Nephron (organoid): ENCODE data around the gene ARHGEF33.

Source experiments
- H3K27ac Mint-ChIP-seq, 3 experiments: 2 replicates each; pipeline ENCODE4 v1.8.0; 2020; ENCODE audit warnings: mixed read lengths in 3 of 3, mild to moderate bottlenecking in 2 of 3, moderate library complexity in 1 of 3
- H3K27me3 Mint-ChIP-seq: 2 replicates; pipeline ENCODE4 v1.8.0; 2021; ENCODE audit warnings: low read depth, mild to moderate bottlenecking, moderate library complexity, mixed read lengths
- H3K36me3 Mint-ChIP-seq: 2 replicates; pipeline ENCODE4 v1.8.0; 2020; ENCODE audit warnings: low read depth, mixed read lengths
- H3K4me1 Mint-ChIP-seq: 2 replicates; pipeline ENCODE4 v1.8.0; 2020; ENCODE audit warnings: mixed read lengths
- H3K4me3 Mint-ChIP-seq, 3 experiments: 2 replicates each; pipeline ENCODE4 v1.8.0; 2020; ENCODE audit warnings: mild to moderate bottlenecking in 3 of 3, mixed read lengths in 3 of 3, moderate library complexity in 2 of 3
- H3K9me3 Mint-ChIP-seq: 2 replicates; pipeline ENCODE4 v1.8.0; 2020; ENCODE audit warnings: mixed read lengths
- TF ChIP-seq, protein P1 (sequence below), 3 experiments: fragments of 200-600 bp; sonication (generic); IDR thresholded peaks; one replicate each; pipeline ENCODE4 v1.5.0; 2021; ENCODE audit warnings: antibody characterized with exemption in 3 of 3; ENCODE audit not compliant: unreplicated experiment in 3 of 3

The ARHGEF33 gene

DNA sequence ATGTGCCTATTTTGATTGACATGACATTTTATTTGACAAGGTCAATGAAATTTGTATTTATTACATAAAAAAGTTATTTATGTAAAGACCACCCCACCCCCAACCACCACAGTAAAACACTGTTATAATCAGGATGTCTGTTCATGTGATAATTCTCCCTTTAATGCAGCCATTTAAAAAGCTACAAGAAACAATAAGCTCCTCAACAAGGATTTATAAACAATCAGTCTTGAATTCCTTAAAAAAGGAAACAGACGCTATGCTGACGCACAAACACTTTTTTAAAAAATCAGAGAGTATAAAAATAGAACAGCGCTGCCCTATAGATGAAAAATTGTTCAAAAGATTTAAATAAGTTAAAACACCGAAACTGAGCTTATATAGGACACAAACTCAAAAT lies 129.0 kb downstream of the ARHGEF33 start:
- H3K4me3 Mint-ChIP-seq: no peak overlapping the region
- H3K27ac Mint-ChIP-seq: no peak overlapping the region
- H3K36me3 Mint-ChIP-seq: peaks cover 3% of the 10 kb centered on the region
- TF ChIP-seq, protein P1, sequence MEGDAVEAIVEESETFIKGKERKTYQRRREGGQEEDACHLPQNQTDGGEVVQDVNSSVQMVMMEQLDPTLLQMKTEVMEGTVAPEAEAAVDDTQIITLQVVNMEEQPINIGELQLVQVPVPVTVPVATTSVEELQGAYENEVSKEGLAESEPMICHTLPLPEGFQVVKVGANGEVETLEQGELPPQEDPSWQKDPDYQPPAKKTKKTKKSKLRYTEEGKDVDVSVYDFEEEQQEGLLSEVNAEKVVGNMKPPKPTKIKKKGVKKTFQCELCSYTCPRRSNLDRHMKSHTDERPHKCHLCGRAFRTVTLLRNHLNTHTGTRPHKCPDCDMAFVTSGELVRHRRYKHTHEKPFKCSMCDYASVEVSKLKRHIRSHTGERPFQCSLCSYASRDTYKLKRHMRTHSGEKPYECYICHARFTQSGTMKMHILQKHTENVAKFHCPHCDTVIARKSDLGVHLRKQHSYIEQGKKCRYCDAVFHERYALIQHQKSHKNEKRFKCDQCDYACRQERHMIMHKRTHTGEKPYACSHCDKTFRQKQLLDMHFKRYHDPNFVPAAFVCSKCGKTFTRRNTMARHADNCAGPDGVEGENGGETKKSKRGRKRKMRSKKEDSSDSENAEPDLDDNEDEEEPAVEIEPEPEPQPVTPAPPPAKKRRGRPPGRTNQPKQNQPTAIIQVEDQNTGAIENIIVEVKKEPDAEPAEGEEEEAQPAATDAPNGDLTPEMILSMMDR (IDR thresholded peaks at IDR 0.05; ENCODE audit: unreplicated experiment in 3 of 3): no peak
- no peaks in the 10 kb centered on the region for H3K27me3 Mint-ChIP-seq
- no peaks in the 10 kb centered on the region for H3K9me3 Mint-ChIP-seq
- H3K4me1 Mint-ChIP-seq: peaks cover 6% of the 10 kb centered on the region

DNA sequence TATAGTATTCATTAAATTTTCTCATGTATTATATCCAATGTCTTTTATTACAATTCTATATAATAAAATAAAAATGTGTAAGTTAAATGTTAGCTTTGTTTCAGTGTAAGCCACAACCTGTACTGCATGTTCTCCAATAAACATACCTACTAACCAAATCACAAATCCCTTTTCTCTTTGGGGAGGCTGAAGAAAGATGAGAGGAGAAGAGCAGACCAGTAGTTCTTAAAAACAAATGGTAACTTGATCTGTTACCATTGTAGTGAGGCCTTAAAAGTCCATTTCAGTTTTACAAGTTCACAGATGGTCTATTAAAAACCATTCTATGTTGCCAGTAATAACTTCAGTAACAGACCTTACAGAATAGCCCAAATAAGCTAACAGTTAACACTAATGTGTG lies 130.7 kb downstream of the ARHGEF33 start:
- H3K9me3 Mint-ChIP-seq: no peaks in the 10 kb centered on the region
- peaks cover 6% of the 10 kb centered on the region for H3K4me1 Mint-ChIP-seq
- H3K36me3 Mint-ChIP-seq: no peaks in the 10 kb centered on the region

DNA sequence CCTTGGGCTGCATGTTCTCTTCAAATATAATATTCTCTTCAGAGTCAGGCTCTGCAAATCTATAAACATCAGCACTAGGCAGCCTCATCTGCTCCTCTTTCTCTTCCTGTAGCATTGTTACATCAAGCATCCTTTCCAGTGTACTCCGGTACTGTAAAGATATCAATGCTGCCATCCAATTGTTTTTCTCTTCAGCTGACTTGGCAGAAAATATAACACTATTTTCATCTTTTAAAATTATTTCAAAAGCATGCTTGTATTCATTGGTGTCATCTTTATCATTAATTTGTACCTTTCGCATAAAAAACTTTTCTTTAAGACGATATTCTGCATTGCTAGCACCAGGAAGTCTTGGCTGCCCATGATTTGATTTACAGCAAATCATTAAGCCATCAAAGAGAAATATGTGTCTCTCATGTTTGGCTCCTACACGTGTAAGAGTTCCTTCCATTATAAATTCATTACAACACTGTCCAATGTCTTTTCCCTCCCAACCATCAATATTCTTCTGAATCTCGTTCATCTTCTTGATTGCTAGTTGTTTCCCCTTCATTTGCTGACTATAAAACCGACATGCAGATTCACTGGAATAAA lies 133.1 kb downstream of the ARHGEF33 start:
- H3K4me3 Mint-ChIP-seq: peak overlapping the region in 1 of 3 experiments; percentile 14
- H3K27me3 Mint-ChIP-seq: no peaks in the 10 kb centered on the region
- peaks cover 5% of the 10 kb centered on the region for H3K36me3 Mint-ChIP-seq
- no peaks in the 10 kb centered on the region for H3K9me3 Mint-ChIP-seq
- no peaks in the 10 kb centered on the region for H3K4me1 Mint-ChIP-seq
- TF ChIP-seq, protein P1 (IDR thresholded peaks at IDR 0.05; ENCODE audit: unreplicated experiment in 3 of 3): no peak
- H3K27ac Mint-ChIP-seq: peak overlapping the region in 1 of 3 experiments; percentile 34

More for the DNA sequence above, 130.7 kb downstream of the ARHGEF33 start:
- Mint-ChIP-seq H3K27me3 (no peaks in the 10 kb centered on the region), H3K27ac (no peak overlapping the region), H3K4me3 (no peak overlapping the region)
- TF ChIP-seq, protein P1 (IDR thresholded peaks at IDR 0.05; ENCODE audit: unreplicated experiment in 3 of 3): no peak

DNA sequence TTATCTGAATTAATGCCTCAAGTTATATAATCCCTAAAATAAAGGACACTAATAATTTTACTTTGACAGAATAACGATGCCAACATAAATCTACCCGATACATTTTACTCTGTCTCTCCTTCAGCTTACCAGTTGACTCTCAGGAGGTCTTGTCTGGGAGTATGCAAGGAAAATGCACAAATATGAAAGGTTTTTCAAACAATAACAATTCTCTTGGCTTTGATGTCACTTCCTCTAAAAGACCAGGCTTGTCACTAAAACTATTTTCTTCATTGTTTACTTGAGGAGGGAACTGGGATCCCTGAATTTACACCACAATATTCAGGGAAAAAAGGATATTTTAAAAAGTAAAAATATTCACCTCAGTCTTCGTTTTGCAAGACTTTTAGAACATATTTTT lies 134.0 kb downstream of the ARHGEF33 start:
- H3K27me3 Mint-ChIP-seq: no peaks in the 10 kb centered on the region
- no peak overlapping the region for H3K4me3 Mint-ChIP-seq
- no peaks in the 10 kb centered on the region for H3K4me1 Mint-ChIP-seq
- peaks cover 12% of the 10 kb centered on the region for H3K36me3 Mint-ChIP-seq
- TF ChIP-seq, protein P1 (IDR thresholded peaks at IDR 0.05; ENCODE audit: unreplicated experiment in 3 of 3): no peak
- H3K9me3 Mint-ChIP-seq: no peaks in the 10 kb centered on the region
- H3K27ac Mint-ChIP-seq: peak overlapping the region in 1 of 3 experiments; percentile 72

DNA sequence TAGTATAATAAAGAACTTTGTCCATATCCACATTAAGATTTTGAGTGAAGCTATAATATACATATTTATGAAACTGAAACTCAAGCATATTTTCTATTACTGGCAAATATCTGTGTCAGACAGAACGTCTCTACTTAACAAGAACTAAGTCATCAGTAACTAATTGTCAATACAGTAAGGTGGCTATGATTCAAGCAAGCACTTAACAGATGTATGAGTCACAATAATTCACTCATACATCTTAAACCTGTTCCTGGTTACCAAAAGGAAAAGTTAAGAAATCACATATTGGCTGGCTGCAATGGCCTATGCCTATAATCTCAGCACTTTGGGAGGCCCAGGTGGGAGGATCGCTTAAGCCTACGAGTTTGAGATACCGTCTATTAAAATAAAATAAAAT lies 135.2 kb downstream of the ARHGEF33 start:
- no peak overlapping the region for H3K27ac Mint-ChIP-seq
- no peaks in the 10 kb centered on the region for H3K27me3 Mint-ChIP-seq
- H3K9me3 Mint-ChIP-seq: no peaks in the 10 kb centered on the region

More for the DNA sequence above, 135.2 kb downstream of the ARHGEF33 start:
- TF ChIP-seq, protein P1 (IDR thresholded peaks at IDR 0.05; ENCODE audit: unreplicated experiment in 3 of 3): no peak
- Mint-ChIP-seq H3K36me3 (peaks cover 12% of the 10 kb centered on the region), H3K4me3 (no peak overlapping the region), H3K4me1 (no peaks in the 10 kb centered on the region)
